HG03066 (cell line): Measurements from ENCODE around the gene CDK2AP2.

Experiments used
- ATAC-seq: cut with Tn5 transposase; IDR thresholded peaks from one replicate; pipeline ENCODE4 v1.9.1; 2021; ENCODE audit warnings: low read depth; ENCODE audit not compliant: unreplicated experiment

The CDK2AP2 gene

DNA sequence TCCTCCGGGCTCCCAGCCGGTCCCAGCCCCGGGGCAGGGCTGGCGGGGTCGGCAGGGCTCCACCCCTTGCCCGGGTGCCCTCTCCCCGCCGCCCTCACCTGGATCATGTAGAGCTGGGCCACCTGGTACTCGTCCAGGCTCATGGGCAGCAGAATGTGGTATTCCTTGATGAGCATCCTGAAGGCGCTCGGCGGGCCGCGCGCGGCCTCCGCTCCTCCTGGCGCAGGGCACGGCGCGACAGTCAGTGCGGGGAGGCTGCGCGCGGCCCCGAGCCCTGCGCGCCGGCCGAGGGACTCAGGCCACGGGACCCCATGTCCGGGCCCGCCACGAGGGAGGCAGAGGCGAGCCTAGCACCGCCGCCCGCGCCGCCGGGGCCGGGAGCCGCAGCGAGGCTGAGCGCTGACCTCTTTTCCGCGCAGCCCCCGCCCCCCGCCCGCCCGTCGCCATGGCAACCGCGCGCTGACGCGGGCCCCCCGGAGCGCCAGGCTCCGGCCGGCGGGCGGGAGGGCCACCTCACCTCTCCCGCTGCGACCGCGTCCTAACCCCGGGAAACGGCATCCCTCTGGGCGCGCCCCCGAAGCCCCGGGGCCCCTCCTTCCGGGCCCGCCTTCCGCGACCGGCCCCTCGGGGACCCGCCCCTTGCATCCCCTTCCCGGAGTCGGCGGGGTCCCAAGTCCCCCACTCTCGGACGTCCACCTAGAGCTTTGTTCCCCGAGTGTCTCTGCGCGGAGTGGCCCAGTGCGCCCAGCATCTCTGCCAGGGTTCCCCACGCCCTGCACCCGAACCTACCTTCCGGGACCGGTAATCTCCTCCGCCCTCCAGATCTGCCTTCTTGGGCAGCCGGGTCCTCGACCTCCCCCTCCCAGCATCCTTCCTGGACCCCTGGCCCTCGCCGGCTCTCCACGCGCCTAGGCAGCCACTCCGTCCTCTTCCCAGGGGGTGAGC, 3.7 kb downstream of the CDK2AP2 start:
- ATAC-seq = no peak

DNA sequence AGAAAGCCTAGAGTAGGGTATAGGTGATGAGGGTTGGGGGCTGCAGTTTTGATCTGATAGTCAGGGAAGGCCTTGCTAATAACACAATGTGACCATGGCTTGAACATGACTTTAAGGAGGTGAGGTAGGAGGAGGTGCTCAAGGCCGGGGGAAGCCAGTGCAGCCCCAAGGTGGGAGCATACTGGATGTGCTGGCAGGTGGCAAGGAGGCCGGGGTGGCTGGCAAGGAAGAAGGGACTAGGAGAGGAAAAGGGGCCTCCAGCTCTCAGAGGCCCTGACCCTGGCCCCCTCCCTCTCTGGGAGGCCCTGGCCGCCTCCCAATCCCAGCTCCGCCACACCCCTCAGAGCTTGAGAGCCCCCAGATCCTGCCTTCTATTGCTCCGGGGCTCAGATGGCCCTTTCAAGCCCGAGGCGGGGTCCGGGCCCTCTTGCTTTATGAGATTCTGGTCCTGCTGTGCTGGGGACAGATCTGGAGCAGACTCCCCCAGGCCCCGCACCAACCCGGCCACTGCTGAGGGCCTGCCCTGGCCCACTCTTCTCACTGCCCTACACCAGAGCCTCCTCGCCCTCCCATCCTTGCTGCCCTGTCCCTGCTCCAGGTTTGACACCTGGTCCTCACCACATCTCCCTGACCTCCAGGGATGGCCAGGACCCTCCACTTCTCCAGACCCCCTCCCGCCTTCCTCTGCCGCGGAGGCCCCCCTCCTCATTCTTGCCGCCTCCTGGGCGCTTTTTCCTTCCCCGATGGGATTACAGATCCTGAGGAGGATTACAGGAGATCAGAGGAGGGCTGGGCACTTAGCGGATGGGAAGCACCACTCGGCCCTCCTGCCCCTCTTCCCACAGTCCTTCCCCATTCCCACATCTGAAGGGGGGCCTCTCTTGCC, 4.6 kb downstream of the CDK2AP2 start:
- ATAC-seq = no peak

DNA sequence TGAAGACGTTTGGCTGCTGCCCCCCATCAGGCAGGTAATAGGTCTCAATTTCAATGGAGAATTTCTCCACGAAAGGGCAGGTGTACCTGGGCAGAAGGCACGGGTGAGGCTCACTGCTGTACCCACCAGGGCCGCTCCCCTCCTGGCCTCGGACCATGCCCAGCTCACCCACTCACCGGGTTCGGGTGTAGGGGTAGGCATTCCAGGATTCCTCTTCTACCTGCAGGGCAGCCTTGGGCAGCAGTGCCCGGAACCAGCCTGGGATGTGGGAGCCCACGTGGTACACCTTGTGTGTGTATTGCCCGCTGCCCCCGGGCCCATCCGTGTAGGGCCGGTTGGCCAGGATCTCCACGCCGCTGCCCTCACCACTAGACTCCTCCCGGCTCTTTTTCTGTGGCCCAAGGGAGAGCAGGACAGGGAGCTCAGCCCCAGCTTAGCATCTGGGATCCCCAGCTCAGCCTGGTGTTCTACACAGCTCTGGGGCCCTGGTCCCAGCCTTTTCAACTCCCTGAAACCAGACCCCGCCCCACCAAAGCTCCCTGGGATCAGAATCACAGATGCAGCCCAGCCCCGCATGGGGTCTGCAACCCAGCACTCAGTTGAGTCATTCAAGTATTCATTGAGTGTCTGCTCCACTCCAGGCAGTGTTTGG, 5.5 kb downstream of the CDK2AP2 start:
- ATAC-seq = no peak

DNA sequence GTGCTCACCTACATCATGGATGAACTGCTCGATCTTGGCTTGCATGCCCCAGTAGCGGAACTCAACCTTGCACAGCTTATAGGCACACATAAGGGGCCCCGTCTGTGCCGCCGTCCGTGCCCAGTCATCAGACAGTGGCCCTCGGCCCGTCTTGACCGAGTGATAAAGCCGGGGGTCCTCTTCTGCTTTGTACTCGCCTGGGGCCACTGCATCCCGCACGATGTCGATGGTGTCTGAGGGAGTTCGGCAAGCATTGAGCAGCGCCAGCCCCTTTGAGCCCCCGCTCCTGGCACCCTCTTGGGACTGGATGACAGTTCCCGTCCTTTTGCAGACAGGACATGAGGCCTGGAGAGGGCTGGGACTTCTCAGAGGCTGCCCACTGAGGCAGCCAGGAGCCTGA, 6.1 kb downstream of the CDK2AP2 start:
- ATAC-seq = no peak

DNA sequence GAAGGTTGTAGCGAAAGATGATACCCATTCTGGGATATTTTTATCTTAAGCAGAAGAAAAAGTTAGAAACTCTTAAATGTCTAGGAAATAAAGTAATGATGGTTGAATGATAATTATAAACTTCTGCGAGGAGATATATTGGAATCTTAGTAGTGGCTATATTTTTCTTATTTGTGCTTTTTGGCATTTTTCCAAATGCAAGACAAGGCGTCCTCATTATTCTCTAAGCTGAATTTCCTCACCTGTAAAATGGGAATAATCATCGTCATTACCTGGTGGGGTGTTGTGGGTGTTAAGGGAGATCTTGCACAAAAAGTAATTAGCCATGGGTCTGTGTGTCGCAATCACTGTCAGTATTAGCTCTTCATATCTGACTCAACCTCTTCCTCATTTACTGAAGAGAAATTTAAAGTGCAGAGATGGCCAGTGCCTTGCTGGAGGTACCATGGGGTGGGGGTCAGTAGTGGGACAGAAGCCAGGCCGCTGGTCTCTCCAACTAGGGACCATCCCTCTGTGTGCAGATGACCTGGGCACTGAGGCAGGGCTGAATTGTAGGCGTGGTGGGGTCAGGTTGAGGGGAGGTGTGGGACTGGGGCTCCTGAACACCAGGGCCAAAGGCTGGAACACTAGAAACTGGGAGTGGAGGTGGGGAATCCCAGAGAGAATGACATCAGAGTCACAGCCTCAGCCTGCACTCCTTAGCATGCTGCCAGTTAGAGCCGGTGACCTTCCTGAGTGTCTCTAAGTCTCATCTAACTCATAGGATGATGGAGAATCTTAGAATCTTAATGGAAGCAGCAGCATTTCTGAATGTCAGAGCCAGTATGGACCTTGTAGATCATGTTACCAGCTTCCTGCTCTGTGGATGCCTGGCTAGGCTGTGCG, 6.9 kb downstream of the CDK2AP2 start:
- ATAC-seq = no peak

DNA sequence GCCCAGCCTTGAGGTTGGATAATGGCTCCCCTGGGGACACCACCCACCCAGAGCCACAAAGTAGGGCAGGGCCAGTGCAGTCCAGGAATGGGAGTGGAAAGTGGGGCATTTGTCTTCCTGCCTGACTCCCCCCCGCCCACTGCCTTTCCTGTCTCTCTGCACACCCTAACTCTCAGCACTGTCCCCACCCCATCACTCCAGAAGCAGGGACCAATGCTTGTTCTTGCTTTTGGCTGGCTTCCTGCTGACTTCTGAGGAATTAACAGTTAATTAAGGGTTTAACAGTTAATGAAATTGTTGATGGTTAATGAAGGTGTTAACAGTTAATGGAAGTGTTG, 7.5 kb downstream of the CDK2AP2 start:
- ATAC-seq = no peak

DNA sequence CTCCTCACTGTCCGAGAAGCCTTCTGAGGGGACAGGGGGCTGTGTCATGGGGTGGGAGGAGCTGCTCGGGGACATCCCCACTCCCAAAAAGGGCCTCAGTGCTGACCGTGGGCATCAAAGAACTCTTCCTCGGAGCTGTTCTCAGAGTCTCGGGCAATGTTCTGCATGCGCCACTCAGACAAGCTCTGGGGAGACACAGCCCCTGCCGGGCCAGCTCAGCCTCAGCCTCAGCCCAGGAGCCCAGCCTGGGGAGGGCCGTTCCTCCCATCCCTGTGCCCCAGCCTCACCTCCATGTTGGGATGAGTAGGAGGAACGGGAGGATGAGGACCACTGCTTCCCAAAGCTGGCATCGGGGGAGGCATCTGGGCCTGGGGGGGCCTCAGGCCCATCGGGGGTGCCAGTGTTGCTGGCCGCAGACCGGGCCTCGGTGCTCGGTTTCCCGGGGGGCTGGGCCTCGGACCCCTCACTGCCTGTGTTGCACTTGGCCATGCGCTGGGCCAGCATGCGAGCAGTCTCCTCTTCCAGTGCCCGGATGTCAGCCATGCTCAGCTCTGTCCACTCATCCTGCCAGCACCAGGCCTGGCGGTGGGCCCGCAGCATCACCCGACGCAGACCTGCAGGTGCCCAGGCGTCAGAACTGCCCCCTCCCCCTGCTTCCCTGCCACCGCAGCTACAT, 8.0 kb downstream of the CDK2AP2 start:
- ATAC-seq = no peak

DNA sequence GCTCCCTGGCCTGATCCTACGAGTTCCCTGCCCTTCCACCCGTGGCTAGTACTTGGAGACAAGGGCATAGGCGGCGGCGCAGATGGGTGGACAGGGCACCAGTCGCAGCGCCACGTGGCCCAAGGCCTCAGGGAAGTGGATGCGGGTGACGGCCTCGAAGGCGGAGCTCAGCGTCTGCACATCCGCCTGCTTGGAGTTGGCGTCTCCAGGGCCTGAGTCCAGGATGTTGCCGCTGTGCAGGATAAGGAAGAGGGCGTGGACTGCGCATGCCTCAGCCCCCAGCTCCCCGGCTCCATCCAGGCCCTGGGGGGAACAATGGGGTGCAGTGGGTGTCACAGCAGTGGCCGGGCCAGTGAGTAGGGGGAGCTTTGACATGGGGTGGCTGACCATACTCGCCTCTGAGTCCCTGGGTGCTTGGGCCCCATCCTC, 9.4 kb downstream of the CDK2AP2 start:
- ATAC-seq = no peak

DNA sequence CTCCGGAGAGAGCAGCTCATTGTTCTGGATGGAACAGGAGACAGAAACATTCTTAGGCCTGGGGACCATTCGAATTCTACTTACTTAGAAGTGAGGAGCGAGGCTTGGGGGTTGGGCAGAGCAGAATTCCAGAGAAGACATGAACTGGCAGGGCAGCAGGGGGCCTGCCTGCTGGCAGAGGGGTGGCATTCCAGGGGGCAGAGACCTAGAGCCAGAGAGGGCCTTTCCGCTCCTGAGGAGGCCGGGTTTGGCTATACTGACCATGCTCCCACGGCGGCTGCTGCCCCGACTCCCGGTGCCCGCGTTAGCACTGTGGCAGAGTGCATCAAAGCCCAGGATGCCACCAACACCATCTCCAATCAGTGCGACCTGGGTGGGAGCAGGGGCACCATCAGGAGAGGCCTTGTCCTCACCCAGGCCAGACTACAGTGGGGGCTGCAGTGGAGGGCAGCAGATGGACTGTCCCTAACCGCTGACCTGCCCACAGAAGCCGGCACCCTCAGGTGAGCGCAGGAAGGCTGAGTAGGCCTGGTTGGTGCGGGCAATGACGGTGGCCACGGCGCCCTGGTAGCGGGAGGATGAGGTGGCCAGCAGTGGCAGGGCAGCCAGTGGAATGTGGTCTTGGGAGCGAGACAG, 10.2 kb downstream of the CDK2AP2 start:
- no peak for ATAC-seq

DNA sequence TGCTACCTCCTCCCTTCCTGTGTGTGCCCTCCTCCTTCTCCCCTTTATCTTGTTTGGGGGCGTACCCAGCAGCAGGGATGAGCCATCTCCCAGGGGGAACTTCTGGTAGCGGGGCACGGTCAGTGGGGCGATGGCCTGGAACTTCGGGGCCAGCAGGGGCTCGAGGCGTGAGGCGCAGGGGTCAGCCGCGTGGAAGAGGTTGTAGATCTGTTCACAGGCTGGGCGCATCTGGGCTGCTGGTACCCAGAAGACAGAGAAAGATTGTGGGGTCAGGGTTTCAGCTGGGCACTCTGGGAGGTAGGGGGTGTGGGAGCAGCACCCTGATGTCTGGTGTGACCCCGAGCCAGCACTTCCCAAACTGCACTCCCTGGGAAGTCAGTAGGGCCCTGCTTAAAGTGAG, 11.8 kb downstream of the CDK2AP2 start:
- no peak for ATAC-seq

DNA sequence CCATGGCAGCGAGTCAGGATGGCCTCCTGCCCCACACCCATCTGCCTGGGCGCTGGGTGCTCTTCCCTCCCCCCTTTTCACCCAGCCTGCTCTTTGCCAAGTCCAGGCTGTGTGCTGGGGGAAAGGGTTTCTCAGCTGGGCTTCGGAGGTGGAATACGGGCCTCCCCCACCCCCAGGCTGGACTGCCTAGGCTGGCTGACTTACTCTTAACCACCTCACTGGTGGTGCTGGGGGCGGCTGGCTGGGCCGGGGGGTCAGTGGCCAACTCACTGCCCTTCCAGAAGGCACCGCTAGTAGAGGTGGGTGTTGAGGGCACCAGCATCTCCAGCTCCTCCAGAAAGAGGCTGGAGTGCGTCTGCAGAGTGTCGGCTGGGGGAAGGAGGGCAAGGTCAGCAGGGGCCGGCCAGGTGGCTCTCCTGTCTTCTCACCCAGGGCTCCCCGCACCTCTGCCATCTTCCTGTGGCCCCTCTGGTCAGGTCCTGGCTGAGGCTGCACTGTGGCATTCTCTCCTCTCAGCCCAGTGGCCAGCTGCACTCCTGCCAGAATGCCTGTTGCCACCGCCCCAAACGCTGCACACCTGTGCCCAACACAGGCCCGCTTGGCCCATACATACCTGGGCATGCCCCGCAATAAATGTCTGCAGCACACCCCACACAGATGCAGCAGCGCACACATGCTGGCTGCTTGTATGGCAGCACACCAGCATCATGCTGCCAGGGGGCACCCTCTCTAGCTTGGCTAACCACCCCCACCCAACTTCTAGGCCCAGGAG, 12.5 kb downstream of the CDK2AP2 start:
- no peak for ATAC-seq

DNA sequence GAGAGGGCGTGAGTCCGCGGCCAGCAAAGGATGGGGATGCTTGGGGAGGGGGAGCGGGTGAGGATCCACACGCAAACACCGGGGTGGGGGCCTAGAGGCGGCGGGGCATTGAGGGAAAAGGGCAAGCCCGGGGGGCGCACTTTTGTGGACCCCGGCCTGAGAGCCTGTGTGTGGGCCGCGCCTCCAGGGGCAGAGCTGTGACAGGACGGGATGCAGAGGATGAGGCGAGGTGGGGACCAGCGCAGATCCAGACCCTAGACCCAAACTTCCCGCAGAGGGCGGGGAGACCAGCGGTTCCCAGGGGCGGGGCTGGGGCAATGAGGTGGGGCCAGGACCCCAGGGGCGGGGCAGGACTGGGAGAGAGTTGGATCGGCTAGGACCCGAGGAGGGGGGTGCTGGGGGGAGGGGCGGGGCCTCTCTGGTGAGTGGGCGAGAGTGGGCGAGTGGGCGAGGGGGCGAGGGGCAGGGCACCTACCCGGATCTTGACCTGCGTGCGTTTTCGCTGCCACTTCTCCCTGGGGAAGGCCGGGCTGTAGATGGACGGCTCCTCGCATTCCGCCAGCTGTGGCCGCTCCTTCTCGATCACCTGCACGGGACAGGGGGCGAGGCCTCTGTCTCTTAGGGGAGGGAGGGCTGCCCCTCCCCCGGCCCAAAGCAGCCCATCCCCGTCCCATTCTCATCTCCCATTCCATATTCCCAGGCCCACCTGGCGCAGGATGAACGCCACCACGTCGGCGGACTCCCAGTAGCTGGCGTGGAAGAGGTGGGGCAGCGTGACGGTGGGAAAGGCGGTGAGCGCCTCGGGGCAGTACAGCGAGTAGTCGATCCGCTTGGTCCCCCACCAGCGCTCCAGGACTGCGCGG, 13.4 kb downstream of the CDK2AP2 start:
- ATAC-seq = no peak

DNA sequence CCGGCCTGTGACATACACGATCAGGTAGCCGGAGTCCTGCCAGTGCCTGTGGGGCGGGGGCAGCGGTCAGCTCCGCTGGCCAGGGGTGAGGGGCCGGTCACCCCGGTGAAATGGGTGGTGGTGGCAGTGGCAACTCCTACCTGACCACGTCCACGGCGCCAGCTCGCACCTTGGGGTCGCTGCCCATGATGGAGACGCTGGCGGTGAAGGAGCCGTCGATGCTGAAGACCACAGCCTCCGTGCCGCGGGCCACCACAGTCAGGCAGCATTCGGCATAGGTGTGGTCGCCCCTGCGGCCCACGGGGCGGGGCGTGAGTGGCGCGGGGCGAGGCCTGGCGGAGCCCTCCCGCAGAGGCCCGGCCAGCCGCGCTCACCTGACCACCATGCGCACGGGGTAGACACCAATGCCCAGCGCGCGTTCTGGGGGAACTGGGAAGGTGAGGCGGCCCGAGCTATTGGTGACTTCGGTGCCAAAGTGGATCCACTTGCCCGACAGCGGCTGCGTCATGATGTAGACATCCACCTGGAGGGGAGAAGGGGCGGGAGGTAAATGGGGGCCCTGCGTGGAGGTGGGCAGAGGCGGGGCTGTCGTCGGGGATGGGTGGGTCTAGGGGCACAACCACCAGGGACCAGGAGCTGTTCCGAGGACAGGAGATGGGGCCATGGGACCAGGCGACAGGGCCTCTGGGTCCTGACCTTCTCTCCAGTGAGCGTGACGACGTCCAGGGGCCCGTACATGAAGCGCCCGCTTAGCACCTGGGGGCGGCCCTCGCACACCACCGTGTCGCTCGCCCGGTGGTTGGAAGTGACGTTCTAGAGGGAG, 14.2 kb downstream of the CDK2AP2 start:
- ATAC-seq = no peak

DNA sequence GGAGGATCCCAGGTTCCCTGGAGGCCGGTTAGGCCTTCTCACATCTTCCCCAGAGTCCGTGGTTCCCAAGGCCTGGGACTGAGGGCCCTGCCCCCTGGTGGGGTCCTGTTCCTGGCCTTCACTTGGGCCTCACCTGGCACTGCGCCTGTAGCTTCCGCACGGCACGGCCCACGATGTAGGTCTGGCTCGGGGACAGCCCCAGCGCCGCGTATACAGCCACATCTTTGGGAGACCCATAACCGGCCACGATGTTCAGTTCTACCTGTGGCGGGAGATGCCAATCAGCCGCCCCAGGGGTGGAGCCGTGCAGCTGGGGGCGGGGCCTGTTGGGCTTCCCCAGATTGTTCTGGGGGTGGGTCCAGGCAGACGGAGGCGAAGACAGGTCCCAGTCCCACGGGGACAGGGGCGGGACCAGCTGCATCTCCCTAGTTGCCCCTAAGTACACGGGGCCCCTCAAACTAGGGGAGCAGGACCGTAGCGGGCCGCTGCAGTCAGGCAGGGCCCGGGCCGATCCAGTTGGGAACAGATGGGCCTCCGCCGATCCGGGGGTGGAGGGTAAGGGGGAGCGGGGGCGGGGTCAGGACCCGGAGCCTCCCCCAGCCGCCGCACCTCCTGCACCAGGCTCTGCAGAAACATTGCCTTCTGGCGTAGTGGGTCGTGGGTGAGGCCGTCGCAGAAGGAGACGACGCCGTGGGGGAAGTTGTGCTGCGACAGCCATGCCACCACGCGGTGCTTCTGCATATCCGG, 15.0 kb downstream of the CDK2AP2 start:
- ATAC-seq = no peak

DNA sequence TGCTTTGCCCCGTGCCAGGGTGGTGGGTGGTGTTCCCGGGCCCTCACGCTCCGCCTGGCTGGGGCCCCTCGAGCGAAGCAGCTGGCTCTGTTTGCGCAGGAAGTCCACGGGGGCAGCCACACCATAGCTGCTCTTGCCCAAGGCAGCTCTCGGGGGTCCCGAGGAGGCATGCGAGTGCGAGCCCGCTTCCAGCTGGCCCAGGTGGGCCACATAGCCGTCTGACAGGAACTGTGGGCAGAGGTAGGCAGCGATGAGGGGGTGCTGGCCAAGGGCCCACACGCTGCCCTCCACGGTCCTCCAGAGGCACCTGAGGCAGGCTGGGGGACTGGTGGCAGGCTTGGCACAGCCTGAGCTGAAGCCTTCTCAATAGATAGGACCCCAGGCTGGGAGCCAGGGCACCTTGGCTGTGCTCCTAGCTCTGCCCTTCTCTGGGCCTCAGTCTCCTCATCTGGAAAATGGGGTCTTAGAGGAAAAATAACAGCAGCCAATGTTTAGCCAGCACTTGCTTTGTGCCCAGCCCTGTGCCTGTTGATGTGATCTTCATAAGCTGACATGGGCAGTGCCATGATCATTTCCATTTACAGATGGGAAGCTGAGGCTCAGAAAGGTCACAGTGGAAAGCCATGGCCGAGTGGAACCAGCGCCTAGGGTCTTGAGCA, 15.8 kb downstream of the CDK2AP2 start:
- no peak for ATAC-seq
